ENCODE results near the gene CAMK1D. TPM values are rescaled to one million over a fixed set of nuclear protein-coding genes. Genes with fewer than 3 reads are reported as not detected.

Gene CAMK1D
- total and polyA plus RNA-seq, 8 donors = 1.4 to 26.9 (median 3.9) TPM

- Histone ChIP-seq H3K27ac (no peak overlapping the region), H3K27me3 (no peaks in the 10 kb centered on the region), H3K9me3 (no peaks in the 10 kb centered on the region), H3K4me3 (no peak overlapping the region), H3K36me3 (peaks cover 0 to 9% (median 0%) of the 10 kb centered on the region in 4 donors), H3K4me1 (no peaks in the 10 kb centered on the region)
- intact Hi-C loops (cut with DNase I; ENCODE audit: low total_unique reads) = no loop called here
- TF ChIP-seq POLR2A (IDR thresholded peaks at IDR 0.05) (no peak), EP300 (IDR thresholded peaks at IDR 0.05) (no peak), POLR2AphosphoS5 (IDR thresholded peaks at IDR 0.05) (no peak)
- TF ChIP-seq, protein P1, sequence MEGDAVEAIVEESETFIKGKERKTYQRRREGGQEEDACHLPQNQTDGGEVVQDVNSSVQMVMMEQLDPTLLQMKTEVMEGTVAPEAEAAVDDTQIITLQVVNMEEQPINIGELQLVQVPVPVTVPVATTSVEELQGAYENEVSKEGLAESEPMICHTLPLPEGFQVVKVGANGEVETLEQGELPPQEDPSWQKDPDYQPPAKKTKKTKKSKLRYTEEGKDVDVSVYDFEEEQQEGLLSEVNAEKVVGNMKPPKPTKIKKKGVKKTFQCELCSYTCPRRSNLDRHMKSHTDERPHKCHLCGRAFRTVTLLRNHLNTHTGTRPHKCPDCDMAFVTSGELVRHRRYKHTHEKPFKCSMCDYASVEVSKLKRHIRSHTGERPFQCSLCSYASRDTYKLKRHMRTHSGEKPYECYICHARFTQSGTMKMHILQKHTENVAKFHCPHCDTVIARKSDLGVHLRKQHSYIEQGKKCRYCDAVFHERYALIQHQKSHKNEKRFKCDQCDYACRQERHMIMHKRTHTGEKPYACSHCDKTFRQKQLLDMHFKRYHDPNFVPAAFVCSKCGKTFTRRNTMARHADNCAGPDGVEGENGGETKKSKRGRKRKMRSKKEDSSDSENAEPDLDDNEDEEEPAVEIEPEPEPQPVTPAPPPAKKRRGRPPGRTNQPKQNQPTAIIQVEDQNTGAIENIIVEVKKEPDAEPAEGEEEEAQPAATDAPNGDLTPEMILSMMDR (IDR thresholded peaks at IDR 0.05) = no peak
- WGBS, 5 donors = 76 to 86% (median 84%) methylated on average over 18 to 19 of the region's 19 CpGs
- no peak for DNase-seq
Observed at GRCh38 chr10:12834116-12834665, 484.8 kb downstream of the CAMK1D start.

DNA sequence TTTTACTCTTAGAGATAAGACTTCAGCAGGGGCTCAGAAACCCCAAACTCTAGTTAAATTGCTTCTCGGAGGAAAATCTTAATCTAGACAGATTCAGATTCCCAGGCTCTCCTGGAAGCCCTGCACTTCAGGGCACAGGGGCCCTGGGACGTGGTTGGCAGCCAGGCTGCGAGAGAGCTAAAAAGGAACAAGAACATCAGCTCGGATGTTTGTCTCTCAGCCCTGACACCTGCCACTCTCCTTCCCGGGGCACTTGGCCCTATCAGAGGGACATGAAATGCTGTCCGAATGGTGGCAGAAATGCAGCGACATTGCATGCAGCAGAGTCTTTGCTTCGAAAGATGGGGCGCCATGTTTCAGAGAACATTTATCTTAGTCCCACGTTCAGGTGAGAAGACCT is 485.4 kb downstream of the CAMK1D start:
- Histone ChIP-seq H3K27ac (no peak overlapping the region), H3K9me3 (no peaks in the 10 kb centered on the region), H3K27me3 (no peaks in the 10 kb centered on the region), H3K4me3 (no peak overlapping the region), H3K36me3 (peaks cover 0 to 9% (median 0%) of the 10 kb centered on the region in 4 donors), H3K4me1 (peaks cover 0 to 1% (median under 1%) of the 10 kb centered on the region in 4 donors)
- WGBS, 5 donors = 70 to 82% (median 75%) methylated on average over 10 of the region's 10 CpGs
- intact Hi-C loops (cut with DNase I; ENCODE audit: low total_unique reads) = no loop called here
- DNase-seq = no peak
- TF ChIP-seq POLR2A (IDR thresholded peaks at IDR 0.05) = no peak
- no peak for TF ChIP-seq EP300 (IDR thresholded peaks at IDR 0.05)
- TF ChIP-seq POLR2AphosphoS5 (IDR thresholded peaks at IDR 0.05) = no peak
- TF ChIP-seq, protein P1 (IDR thresholded peaks at IDR 0.05) = no peak

GRCh38 chr10:12835709-12836108 is 486.4 kb downstream of the CAMK1D start:
- DNase-seq = no peak
- H3K4me1 ChIP-seq = peaks cover 0 to 9% (median 4%) of the 10 kb centered on the region in 4 donors
- H3K9me3 ChIP-seq = no peaks in the 10 kb centered on the region
- H3K27me3 ChIP-seq = no peaks in the 10 kb centered on the region
- H3K4me3 ChIP-seq = no peak overlapping the region
- 47 to 76% (median 64%) methylated on average over 5 of the region's 5 CpGs for WGBS, 5 donors
- H3K27ac ChIP-seq = no peak overlapping the region
- TF ChIP-seq, protein P1 (IDR thresholded peaks at IDR 0.05) = no peak
- TF ChIP-seq POLR2A (IDR thresholded peaks at IDR 0.05) = no peak
- no peak for TF ChIP-seq POLR2AphosphoS5 (IDR thresholded peaks at IDR 0.05)
- TF ChIP-seq EP300 (IDR thresholded peaks at IDR 0.05) = no peak
- H3K36me3 ChIP-seq = peaks cover 0 to 9% (median 0%) of the 10 kb centered on the region in 4 donors
- intact Hi-C loops (cut with DNase I; ENCODE audit: low total_unique reads) = no loop called here

DNA sequence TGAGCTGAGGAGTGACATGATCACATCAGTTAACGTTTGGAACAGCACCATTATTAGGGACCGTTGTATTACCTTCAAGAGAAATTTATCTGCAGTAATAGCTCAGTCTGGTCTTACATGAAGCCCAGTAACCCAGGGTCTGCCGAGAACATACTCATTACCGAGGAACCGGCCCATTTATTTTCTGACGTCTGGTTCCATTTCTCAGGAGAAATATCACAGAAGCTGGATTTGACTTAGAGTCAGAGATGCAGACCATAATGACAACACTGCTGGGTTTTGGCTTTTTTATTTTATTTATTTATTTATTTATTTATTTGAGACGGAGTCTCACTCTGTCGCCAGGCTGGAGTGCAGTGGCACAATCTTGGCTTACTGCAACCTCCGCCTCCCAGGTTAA is 489.0 kb downstream of the CAMK1D start:
- intact Hi-C loops (cut with DNase I; ENCODE audit: low total_unique reads) = no loop called here
- 81 to 95% (median 93%) methylated on average over 9 of the region's 9 CpGs for WGBS, 5 donors
- Histone ChIP-seq H3K4me1 (peaks cover 0 to 9% (median 4%) of the 10 kb centered on the region in 4 donors), H3K36me3 (no peaks in the 10 kb centered on the region), H3K27me3 (no peaks in the 10 kb centered on the region), H3K27ac (no peak overlapping the region), H3K4me3 (no peak overlapping the region), H3K9me3 (no peaks in the 10 kb centered on the region)
- no peak for DNase-seq
- TF ChIP-seq POLR2A (IDR thresholded peaks at IDR 0.05) = no peak
- no peak for TF ChIP-seq POLR2AphosphoS5 (IDR thresholded peaks at IDR 0.05)
- TF ChIP-seq EP300 (IDR thresholded peaks at IDR 0.05) = no peak
- TF ChIP-seq, protein P1 (IDR thresholded peaks at IDR 0.05) = no peak

Data from stomach (tissue), 9 donors.